MCF 10A (cell line): ENCODE results near the gene HOXB8. TPM values are rescaled to one million over a fixed set of nuclear protein-coding genes. Genes with fewer than 3 reads are reported as not detected.

Experiments
- BruUV-seq: library from RNA; stranded (reverse); fragments of 400-500 nt; replicated peaks from 2 replicates; lab custom pipeline; 2021; lab: Mats Ljungman, UMichigan
- CTCF ChIA-PET: fragments of 300-600 bp; sonication (Branson Sonifier 250); formaldehyde crosslinking; extraction: SDS; loops from one replicate; lab custom pipeline; 2021; ENCODE audit warnings: antibody characterized with exemption, inconsistent platforms; lab: Yijun Ruan, JAX
- POLR2A ChIA-PET: fragments of 300-600, 350-650 bp; sonication (Branson Sonifier 250); formaldehyde crosslinking; extraction: SDS; loops from one replicate; lab custom pipeline; 2020; ENCODE audit warnings: antibody characterized with exemption, inconsistent platforms; lab: Yijun Ruan, JAX
- DNase-seq: peaks from one replicate; pipeline ENCODE4 v3.0.0-alpha.2; 2018; ENCODE audit not compliant: unreplicated experiment
- H3K27ac Mint-ChIP-seq: one replicate; pipeline ENCODE4 v1.8.0; 2022; ENCODE audit warnings: mild to moderate bottlenecking, low read depth, mixed read lengths; ENCODE audit not compliant: unreplicated experiment
- H3K27me3 Mint-ChIP-seq: one replicate; pipeline ENCODE4 v1.8.0; 2022; ENCODE audit warnings: mixed read lengths; ENCODE audit not compliant: insufficient read depth, unreplicated experiment
- H3K36me3 Mint-ChIP-seq: one replicate; pipeline ENCODE4 v1.8.0; 2022; ENCODE audit warnings: mild to moderate bottlenecking, moderate library complexity, mixed read lengths; ENCODE audit not compliant: insufficient read depth, unreplicated experiment
- H3K4me1 Mint-ChIP-seq: one replicate; pipeline ENCODE4 v1.8.0; 2022; ENCODE audit warnings: mixed read lengths; ENCODE audit not compliant: insufficient read depth, unreplicated experiment
- H3K4me3 Mint-ChIP-seq: one replicate; pipeline ENCODE4 v1.8.0; 2022; ENCODE audit warnings: mild to moderate bottlenecking, moderate library complexity, mixed read lengths; ENCODE audit not compliant: unreplicated experiment
- H3K9me3 Mint-ChIP-seq: one replicate; pipeline ENCODE4 v1.8.0; 2022; ENCODE audit warnings: mixed read lengths; ENCODE audit not compliant: unreplicated experiment
- CTCF ChIP-seq: fragments of 200-600 bp; IDR thresholded peaks from one replicate; pipeline ENCODE4 v1.8.0; 2022; ENCODE audit warnings: antibody characterized with exemption, mild to moderate bottlenecking; ENCODE audit not compliant: unreplicated experiment
- intact Hi-C: fragments of 100-400 bp; cut with micrococcal nuclease; formaldehyde crosslinking; loops from 2 replicates; pipeline ENCODE4 v1.14.1; 2022
- total RNA-seq: library from RNA; stranded (reverse); gene quantifications from 2 replicates; pipeline ENCODE4 v1.2.3, GENCODE V29; 2022

HOXB8 gene
- total RNA-seq, 1 experiment from 2014 or later: not detected

GRCh38 chr17:48579760-48580554, 35.1 kb downstream of the HOXB8 start:
- TF ChIP-seq CTCF: no peak
- intact Hi-C loops: no loop called here
- Mint-ChIP-seq H3K27ac (no peak overlapping the region), H3K4me3 (no peak overlapping the region), H3K36me3 (no peaks in the 10 kb centered on the region), H3K9me3 (no peaks in the 10 kb centered on the region), H3K4me1 (peaks cover 9% of the 10 kb centered on the region), H3K27me3 (peaks cover 22% of the 10 kb centered on the region)
- ChIA-PET POLR2A (no interaction called here), CTCF (interaction anchor here (0.6 to 0.7 kb wide), 2 partner anchors 9 to 243 kb away, joined by 3 to 4 read pairs; no protein-coding TSS in a partner anchor)
- no TSS peak for BruUV-seq
- DNase-seq: no peak

GRCh38 chr17:48579471-48579759, 35.7 kb downstream of the HOXB8 start:
- CTCF ChIA-PET: interaction anchor here (0.6 kb wide), 2 partner anchors 27 to 144 kb away, joined by 3 read pairs; partner anchors contain the start of gene PRAC2
- intact Hi-C loops: no loop called here
- POLR2A ChIA-PET: interaction anchor here (0.5 kb wide), 1 partner anchor 200 kb away, joined by 4 read pairs; no protein-coding TSS in a partner anchor
- Mint-ChIP-seq H3K9me3 (no peaks in the 10 kb centered on the region), H3K27me3 (peaks cover 22% of the 10 kb centered on the region), H3K27ac (no peak overlapping the region), H3K36me3 (no peaks in the 10 kb centered on the region), H3K4me1 (peaks cover 8% of the 10 kb centered on the region), H3K4me3 (no peak overlapping the region)
- DNase-seq: no peak
- no TSS peak for BruUV-seq
- TF ChIP-seq CTCF: no peak

GRCh38 chr17:48578616-48579470, 36.2 kb downstream of the HOXB8 start:
- CTCF ChIA-PET: interaction anchor here (0.6 kb wide), 3 partner anchors 9 to 144 kb away, joined by 3 read pairs; partner anchors contain the start of gene PRAC2
- peak overlapping the region; percentile 72 for H3K4me3 Mint-ChIP-seq
- DNase-seq: no peak
- BruUV-seq: no TSS peak
- peaks cover 8% of the 10 kb centered on the region for H3K4me1 Mint-ChIP-seq
- peak overlapping the region; percentile 19 for H3K27ac Mint-ChIP-seq
- POLR2A ChIA-PET: interaction anchor here (0.5 kb wide), 1 partner anchor 200 kb away, joined by 4 read pairs; no protein-coding TSS in a partner anchor
- H3K36me3 Mint-ChIP-seq: no peaks in the 10 kb centered on the region
- intact Hi-C loops: no loop called here
- peaks cover 22% of the 10 kb centered on the region for H3K27me3 Mint-ChIP-seq
- no peak for TF ChIP-seq CTCF
- no peaks in the 10 kb centered on the region for H3K9me3 Mint-ChIP-seq
